Measurements from ENCODE around the gene CLTC.
"Not testable (repeated sequence)": the region's sequence is repeated elsewhere in the genome, so short reads cannot be mapped to it uniquely, and the experiment has no call there.

Gene CLTC

DNA sequence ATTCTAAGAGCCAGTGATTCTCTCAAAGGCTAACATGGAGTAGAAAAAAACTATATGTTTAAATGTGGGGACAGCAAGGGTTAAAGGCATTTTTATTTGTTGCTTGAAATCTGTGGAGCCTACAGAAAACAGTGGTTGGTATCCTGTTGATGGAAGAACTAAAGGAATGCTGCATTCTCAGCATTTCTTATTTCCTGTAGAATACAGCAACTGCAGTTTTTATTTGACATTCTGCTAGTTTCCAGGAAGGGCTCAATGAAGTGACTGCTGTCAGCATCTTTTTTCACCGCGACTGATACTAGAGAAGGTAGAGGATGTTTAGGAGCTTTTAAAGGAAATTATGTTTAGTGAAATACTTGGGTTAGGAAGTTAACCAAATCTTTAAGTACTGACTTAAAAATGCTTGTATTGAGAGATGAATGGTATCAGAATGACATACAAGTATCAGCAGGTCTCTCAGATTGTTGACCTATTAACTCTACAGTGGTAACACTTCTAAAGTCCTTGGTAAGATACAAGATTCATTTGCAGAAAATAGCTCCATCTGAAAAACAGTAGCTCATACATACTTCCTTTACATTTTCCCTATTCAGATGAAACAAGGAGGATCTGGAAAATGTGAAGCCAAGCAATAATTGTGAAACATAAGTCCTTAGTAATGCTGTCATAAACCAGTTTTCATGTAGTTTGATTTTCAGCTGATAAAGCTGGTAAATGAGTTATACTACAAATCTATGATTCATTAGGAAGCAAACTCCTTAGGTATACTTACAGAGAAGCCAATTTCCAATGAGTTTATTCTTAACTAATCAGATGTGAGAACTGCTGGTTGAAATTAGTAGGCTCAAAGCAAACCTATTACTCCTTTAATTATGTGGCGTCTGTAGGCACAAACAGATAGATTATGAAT, 15.2 kb downstream of the CLTC start:
- DNase-seq = no peak

DNA sequence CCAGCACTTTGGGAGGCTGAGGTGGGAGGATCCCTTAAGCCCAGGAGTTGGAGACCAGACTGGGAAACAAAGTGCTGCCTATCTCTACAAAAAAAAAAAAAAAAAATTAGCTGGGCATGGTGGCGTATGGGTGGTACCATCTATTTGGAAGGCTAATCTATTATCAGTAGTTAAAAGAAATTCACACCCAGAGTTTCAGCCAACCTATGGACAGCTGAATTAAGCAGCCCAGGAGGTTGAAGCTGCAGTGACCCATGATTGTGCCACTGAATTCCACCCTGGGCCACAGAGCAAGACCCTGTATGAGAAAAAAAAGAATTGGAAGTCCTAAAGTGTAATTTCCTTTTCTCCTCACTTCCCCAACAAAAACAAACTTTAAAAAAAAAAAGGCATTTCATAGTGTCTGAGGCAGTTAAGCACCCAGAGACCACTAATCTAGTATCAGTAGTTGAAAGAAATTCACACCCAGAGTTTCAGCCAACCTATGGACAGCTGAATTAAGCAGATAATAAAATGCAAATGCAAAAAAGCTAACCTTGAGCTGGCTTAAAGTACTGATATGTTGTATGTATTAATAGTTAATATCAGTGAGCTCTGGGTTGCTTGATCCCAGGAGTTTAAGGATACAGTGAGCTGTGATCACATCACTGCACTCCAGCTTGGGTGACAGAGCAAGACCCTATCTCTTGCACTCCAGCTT, 18.1 kb downstream of the CLTC start:
- DNase-seq = no peak

DNA sequence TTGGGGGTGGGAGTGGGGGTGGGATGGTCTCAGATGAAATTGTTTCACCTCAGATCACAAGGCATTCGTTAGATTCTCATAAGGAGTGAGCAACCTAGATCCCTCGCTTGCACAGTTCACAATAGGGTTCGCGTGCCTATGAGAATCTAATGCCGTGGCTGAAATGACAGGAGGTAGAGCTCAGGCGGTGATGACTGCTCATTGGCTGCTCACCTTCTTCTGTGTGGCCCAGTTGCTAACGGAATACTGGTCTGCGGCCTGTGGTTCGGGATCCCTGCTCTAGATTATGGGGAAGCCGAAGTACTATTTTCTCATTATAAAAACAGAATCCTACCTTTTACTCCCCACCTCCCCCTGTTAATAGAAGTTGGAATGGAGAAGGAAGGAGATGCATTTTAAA, 18.9 kb downstream of the CLTC start:
- DNase-seq = no peak

DNA sequence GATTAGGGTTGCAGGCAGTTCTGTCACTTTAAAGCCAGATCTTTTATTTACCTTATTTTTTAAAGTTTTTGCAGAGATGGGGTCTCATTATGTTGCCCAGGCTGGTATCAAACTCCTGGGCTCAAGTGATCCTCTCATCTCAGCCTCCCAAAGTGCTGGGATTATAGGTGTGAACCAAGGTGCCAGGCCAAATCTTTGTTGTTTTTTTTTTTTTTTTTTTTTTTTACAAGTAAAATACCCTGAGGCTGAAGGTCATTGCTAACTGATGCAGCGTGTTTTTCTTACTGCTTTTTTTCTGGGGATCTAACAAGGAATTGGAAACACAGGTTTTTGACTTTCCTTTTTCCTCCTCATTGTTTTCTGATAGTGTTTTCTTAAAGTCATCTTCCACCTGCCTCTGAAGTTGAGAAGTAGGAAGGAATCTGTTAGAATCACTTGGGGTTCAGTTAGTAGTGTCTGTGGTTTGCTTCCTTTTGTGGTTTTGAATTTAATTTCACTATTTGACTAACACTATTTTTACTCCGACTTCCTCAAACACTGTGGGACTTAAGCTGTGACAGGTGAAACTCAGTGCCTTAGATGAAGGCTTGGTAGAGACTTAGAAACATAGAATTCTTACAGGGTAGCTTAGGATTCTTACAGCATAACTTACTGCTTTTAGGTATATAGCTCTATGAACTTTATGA, 22.2 kb downstream of the CLTC start:
- no peak for DNase-seq

DNA sequence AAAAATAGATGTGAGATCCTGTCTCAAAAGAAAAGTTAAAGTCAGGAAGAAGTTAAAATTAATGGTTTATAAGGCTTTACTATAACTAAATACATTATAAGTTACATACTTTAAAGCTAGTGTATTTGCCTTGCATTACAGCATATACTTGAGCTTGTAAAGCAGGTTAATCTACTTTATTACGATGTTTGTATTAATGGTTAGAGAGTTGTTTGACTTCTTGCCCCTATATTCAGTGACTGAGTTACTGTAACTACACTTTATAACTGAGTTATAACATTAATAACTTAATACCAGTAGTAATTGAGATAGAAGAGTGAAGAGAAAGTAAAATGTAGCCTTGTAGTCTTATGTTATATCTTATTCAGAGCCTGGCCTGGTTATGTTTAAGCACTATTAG, 22.9 kb downstream of the CLTC start:
- no peak for DNase-seq

DNA sequence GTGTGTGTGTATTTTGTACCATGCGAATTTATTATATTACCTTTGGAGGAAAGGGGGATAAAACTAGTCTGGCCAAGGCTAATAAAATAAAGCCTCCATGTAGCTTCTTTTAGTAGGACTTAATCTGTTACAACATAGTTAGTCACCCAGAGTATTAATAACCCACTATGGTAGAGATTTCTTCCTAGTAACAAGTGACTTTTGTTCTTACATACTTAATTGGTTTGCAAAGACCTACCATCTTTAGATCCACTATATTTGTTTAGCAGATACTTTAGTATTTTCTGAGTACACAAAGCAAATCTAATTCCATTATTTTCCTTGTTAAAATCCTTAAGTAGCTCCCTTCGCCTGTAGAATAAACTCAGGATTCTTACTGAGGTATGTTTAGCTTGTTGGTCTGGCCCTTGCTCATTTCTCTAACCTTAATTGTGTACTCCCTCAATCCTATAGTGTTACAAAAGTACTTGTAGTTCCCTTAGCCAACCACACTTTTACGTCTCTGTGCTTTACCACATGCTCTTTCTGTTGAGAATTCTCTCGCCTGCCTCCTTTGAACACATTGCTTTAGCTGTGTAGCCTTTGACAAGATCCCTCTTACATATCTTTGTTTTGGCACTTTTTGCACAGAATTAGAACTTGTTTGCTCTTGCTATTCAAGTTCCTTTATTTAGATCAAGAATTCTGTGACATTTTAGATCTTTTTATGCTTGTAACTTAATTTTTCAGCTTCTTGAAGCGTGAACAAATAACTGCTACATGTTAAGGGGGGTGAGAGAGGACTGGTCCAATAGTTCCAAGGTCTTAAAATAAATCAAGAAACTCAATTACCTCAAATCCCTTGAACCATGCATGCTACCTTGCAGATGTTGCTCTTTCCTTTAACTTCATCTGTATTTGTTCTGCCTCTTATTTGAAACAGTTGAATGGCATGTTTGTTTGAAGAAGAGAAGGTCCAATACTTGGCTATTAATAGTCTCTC, 23.8 kb downstream of the CLTC start:
- DNase-seq = no peak

DNA sequence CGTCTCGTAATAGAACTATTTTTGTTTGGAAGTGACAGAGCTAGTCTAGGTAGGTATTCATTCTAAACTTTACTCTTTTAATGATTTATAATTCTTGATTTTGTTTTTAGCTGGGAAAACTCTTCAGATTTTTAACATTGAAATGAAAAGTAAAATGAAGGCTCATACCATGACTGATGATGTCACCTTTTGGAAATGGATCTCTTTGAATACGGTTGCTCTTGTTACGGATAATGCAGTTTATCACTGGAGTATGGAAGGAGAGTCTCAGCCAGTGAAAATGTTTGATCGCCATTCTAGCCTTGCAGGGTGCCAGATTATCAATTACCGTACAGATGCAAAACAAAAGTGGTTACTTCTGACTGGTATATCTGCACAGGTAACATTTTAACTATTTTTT, 27.6 kb downstream of the CLTC start:
- no peak for DNase-seq

DNA sequence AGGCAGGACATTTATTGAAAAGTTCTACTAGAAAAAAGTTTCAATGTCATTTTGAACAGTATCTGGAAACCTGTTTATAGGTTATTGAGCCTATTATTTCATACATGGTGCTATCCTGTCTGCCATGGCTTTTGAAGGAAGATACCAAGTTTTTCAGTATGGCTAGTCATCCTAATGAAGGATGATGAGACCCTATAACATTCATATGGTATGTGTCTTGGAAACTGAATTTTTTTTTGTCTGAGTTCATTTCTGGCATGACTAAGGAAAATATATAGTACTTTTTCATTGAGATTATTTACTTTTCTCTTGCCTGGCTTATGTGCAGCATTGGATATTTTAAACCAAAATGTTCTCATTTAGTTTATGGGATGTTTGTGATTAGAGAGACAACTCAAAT, 30.2 kb downstream of the CLTC start:
- no peak for DNase-seq

DNA sequence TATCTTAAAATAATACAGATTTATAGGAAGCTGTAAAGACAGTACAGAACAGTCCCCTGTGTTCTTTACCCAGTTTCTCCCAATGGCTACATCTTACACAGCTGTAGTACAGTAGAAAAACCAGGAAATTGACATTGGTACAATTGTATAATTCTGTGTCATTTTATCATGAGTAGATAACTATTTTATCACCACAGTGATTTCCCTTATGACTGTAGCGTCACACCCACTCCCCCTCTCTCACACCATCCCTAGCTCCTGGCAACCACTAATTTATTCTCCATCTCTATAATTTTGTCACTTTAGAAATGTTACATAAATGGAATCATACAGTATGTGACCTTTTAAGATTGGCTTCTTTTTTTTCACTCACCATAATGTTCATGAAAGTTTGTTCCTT, 30.9 kb downstream of the CLTC start:
- DNase-seq = no peak

DNA sequence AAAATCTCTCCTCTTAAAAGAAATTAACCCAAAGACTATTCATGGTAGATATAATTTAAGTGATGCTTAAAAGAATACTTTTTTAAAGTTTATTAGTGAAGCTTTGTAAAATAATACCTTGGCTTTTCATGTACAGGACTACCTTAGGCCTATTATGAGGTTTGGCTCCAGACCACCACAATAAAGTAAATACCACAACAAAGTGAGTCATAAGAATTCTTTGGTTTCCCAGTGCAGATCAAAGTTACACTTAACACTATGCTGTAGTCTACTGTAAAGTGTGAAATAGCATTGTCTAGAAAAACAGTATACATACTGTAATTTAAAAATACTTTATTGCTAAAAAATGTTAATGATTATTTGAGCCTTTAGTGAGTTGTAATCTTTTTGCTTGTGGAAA, 31.7 kb downstream of the CLTC start:
- no peak for DNase-seq

DNA sequence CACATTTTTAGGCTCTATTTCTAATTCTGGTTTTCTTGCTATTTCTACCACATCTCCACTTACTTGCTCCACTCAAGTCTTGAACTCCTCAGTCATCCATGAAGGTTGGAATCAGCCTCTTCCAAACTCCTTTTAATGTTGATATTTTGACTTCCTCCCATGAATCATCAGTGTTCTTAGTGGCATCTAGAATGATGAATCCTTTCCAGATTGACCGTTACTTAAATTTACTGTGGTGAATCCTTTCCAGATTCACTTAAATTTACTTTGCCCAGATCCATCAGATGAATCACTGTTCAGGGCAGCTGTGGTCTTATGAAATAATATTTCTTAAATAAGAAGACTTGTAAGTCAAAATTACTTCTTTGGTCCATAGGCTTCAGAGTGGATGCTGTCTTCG, 32.4 kb downstream of the CLTC start:
- DNase-seq = no peak

DNA sequence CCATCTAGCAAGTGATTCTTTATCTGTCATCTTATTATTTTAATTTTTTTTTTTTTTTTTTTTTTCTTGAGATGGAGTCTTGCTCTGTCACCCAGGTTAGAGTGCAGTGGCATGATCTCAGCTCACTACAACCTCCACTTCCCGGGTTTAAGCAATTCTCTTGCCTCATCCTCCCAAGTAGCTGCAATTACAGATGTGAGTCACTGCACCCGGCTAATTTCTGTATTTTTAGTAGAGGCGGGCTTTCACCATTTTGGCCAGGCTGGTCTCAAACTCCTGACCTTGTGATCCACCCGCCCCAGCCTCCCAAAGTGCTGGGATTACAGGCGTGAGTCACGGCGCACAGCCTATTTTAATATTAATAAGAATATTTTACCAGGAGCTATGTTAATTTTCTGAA, 36.9 kb downstream of the CLTC start:
- not testable (repeated sequence) for DNase-seq

DNA sequence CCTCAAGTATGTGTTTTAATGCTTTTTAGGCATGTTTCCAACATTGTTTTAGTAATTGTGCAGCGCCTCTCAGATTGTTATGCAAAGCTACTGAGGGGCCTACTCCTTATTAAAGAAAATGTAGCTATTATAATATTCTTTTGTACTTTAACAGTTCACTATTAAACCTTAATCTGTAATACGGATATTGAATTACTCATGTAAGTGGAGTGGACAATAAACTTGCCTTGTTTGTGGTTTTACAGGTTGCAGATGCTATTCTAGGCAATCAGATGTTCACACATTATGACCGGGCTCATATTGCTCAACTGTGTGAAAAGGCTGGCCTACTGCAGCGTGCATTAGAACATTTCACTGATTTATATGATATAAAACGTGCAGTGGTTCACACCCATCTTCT, 46.5 kb downstream of the CLTC start:
- DNase-seq = no peak

DNA sequence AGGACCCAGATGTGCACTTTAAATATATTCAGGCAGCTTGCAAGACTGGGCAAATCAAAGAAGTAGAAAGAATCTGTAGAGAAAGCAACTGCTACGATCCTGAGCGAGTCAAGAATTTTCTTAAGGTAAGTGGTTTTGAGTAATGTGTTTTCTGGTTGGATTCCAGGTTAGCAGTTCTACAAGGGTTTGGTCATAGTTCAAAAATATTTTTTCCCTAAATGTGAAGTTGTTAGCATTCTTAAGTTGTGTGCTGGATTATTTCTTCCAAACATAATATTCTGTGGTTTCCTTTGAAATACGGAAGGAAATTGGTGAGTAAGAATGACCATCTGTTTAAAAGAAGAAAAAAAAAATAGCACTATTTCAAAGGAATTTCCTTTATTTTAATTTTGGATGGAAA, 49.1 kb downstream of the CLTC start:
- DNase-seq = no peak

DNA sequence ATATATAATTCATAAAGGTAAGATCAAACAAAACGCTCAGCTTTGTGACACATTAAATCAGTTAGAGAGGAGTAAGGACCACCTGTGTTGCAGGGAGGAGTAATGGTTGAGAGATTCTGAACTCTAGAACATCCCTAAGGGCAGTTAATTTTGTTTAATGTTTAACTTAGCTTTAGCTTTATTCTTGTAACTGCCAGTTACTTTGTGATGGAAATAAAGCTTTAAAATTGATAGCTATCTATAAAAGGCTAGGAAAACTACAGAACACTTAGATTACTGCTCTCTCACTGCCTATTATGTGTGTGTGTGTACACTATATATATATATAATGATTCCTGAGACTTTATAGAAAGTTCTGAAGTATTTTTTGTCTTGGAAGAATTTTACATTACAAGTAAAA, 49.7 kb downstream of the CLTC start:
- DNase-seq = no peak

DNA sequence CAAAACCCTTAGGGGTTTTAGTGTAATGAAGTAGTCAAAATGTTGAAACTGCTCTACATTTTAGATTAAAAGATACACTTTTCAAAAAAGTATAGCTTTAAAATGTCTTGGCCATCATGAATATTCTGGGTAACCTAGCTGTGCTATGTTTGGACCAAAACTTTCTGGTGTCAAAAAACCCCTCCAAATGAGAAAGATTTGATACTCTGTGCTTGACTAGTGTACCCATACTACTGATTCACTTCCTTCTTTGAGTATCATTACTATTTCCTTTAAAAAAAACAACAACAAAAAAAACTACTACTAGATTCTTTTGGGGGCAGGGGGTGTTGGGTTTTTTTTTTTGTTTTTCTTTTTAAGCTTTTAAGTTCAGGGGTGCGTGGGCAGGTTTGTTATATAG, 50.2 kb downstream of the CLTC start:
- no peak for DNase-seq

DNA sequence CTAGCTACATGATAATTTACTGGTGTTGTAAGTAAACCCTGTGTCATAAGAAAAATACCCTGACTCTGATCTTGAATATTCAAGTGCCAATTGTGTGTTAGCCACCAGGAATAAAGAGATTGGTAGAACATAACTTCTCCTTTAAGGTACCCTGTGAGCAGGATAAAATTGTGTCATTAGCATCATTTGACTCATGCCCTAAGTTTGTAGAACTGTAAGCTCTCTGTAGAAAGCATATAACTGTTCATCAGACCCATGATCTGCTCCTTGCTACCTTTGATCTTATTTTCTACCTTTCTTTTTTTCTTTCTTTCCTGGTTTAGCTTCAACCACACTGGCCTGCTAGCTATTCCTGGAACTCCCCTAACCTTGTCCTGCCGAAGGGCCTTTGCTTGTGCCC, 51.7 kb downstream of the CLTC start:
- no peak for DNase-seq

DNA sequence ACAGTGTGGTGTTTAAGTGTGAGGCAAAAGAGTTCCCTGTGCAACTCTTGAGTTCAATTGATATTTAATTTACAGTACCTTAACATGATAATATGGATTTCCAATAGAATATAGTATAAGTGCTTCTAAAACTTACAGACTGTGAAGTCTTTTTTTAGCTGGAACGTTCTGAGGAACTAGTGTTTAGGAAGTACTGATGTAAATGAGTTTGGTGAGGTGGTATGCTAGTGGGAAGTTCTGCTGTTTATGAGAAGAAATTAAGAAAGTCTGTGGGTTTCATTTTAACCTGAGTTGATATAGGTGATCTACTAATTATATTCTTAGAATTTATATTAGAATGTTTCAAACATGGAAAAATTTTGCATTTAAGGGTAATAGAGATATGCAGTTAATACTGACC, 55.5 kb downstream of the CLTC start:
- no peak for DNase-seq

DNA sequence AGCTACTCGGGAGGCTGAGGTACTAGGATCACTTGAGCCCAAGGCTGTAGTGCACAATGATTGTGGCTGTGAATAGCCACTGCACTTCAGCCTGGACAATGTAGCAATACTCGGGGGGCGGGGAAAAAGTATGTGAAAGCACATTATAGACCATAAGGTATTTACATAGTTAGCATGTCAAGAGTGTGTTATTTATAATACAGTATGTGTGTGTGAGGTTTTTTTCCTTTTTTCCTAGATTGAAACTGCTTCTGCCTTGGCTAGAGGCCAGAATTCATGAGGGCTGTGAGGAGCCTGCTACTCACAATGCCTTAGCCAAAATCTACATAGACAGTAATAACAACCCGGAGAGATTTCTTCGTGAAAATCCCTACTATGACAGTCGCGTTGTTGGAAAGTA, 57.0 kb downstream of the CLTC start:
- DNase-seq = no peak

DNA sequence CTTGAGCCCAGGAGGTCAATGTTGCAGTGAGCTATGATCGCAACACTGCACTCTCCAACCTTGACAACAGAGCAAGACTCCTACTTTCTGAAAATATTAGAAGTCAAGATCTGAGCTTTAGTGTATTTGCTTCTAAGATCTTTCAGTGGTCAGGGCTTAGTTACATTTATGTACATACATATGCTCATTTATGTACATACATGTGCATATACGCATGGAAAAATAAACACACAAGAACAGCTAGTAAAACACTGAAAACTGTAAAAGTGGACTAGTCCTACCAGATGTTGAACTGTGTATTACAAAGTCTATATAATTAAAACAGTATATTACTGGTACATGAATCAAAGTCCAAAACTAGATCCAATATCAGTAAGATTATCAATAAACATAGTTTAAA, 59.2 kb downstream of the CLTC start:
- DNase-seq = no peak

DNA sequence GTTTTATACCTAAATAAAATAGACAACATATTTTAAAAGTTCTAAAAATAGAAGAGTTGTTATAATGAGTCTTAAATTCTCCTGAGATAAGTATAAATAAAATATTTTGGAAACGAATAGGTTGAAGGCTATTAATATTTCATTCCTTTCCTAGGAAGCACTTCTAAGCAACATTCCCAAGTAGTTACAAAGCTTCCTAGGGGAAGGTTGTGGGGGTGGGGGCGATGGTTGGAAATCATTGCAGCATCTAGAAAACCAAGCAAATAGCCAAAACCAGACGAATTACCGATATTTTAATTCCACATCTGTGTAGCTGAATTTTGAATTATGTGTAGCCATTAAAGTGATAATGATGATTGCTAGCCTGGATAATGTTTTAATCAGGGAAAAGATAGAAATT, 60.6 kb downstream of the CLTC start:
- no peak for DNase-seq

DNA sequence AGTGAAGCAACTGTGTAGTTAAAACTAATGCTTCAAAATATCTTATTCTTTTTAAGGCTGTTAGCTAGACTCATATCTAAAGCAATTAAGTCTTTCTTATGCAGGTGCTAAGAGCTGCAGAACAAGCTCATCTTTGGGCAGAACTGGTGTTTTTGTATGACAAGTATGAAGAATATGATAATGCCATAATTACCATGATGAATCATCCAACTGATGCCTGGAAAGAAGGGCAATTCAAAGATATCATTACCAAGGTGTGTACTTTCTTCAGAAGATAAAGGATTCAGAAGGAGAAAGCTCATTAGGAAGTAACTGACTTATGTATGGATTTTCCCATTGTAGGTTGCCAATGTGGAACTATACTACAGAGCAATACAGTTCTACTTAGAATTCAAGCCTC, 63.6 kb downstream of the CLTC start:
- DNase-seq = no peak

DNA sequence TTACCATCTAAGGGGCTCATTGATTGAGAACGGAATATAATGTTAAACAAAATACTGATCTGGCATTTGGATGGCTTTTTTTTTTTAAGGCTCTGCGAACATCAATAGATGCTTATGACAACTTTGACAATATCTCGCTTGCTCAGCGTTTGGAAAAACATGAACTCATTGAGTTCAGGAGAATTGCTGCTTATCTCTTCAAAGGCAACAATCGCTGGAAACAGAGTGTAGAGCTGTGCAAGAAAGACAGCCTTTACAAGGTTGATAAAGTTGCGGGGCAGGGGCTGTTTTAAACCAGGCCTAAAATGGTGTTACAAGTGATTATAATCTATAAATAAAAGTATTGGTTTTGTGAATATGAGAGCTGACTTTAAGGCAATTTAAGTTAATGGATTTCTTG, 65.3 kb downstream of the CLTC start:
- DNase-seq = no peak

All from left hindlimb (tissue), 1 donor.